Esophagus squamous epithelium (tissue), 5 donors: ENCODE measurements around the gene TMTC2. TPM values are rescaled to one million over a fixed set of nuclear protein-coding genes. Genes with fewer than 3 reads are reported as not detected.

Source experiments
- DNase-seq: peaks from one replicate; lab custom pipeline; 2025; lab: John Stamatoyannopoulos, UW
- H3K27ac ChIP-seq, 4 donors: fragments of 200-600 bp; sonication (generic); one replicate each; pipeline ENCODE4 v1.5.1; 2016 to 2019; ENCODE audit warnings: mild to moderate bottlenecking in 1 of 4
- H3K27me3 ChIP-seq, 4 donors: fragments of 200-600 bp; sonication (generic); 1 replicate in 3 of 4; 2 replicates in 1 of 4; pipeline versions ENCODE4 v1.5.1 to v1.6.0; 2017 to 2021; ENCODE audit warnings: antibody characterized with exemption in 1 of 4
- H3K36me3 ChIP-seq, 3 donors: fragments of 200-600 bp; sonication (generic); one replicate each; pipeline ENCODE4 v1.5.1; 2016 to 2019
- H3K4me1 ChIP-seq, 3 donors: fragments of 200-600 bp; sonication (generic); one replicate each; pipeline ENCODE4 v1.5.1; 2017 to 2019
- H3K4me3 ChIP-seq, 4 donors: fragments of 200-600 bp; sonication (generic); 1 replicate in 3 of 4; 2 replicates in 1 of 4; pipeline ENCODE4 v1.5.1; 2016 to 2019; ENCODE audit warnings: mild to moderate bottlenecking in 2 of 4, moderate library complexity in 1 of 4
- H3K9me3 ChIP-seq, 3 donors: fragments of 200-600 bp; sonication (generic); one replicate each; pipeline ENCODE4 v1.5.1; 2016 to 2019
- POLR2A ChIP-seq, 4 donors: fragments of 450-650 bp; IDR thresholded peaks; one replicate each; pipeline ENCODE4 v1.6.1; 2017; ENCODE audit warnings: antibody characterized with exemption in 4 of 4, mild to moderate bottlenecking in 4 of 4, moderate library complexity in 3 of 4
- WGBS, 2 donors: methylation state at CpG; one replicate each; pipeline ENCODE4 v1.1.5; 2018; 5-methylcytosine and 5-hydroxymethylcytosine counted together
- intact Hi-C: fragments of 100-400 bp; cut with DNase I; formaldehyde crosslinking; loops from one replicate; pipeline ENCODE4 v1.15.0; 2022
- total RNA-seq, 4 donors: library from RNA; depleted of rRNA; stranded (reverse); fragments of >200 nt; gene quantifications; one replicate each; pipeline ENCODE4 v1.1.0, GENCODE V29; 2016
- TF ChIP-seq, protein P1 (sequence below), 6 experiments: fragments of 450-650 bp in 4 of 6; fragments of 200-600 bp in 2 of 6; sonication (generic) in 2 of 6; IDR thresholded peaks; one replicate each; pipeline ENCODE4 v1.5.1; 2016 to 2019; ENCODE audit warnings: antibody characterized with exemption in 6 of 6, mild to moderate bottlenecking in 4 of 6, moderate library complexity in 4 of 6
- donor health status: DM: yes; HTN: yes; CAD: no.

TMTC2 gene
- 10 to 100 TPM; 18.3 to 27.0 (median 21.8) TPM for total RNA-seq

DNA sequence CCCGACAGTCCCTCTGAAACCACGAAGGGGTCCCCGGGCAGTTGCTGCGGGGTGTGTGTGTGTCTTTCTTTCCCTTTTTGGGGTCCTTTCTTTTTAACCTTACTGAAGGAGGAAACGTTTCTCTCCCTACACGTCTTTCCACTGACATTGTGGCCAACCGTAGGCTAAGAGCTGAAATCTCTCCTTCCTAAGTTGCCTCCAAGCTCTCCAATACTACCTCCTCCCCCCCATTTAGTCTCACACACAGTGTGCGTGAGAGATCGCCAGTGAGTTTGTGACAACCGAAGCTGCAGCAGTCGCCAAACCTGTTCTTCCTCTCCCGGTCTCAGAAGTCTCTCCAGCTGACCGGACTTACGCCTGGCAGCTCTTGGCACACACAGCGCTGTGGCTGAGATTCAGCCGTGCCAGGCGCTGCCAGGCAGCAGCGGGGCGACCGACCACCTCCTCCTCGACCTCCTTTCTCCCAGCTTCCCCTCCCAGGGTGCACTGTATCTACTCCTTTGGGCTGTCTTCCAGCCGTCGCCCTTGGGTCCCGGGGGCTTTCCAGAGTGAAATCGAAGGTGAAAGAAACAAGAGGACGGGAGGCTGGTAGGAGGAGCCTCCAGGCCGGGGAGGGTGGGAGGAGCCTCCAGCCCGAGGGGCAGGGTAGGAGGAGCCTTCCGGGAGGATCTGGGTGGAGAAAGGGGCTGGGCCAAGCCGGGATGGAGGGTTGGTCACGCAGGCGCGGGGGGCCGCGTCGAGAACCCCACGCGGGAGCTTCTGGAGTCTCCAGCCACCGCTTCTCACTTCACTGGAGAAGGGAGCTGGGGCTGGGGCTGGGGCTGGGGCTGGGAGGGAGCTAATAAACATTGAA lies at the start of gene TMTC2:
TMTC2 (plus strand) TSS at position 739 of the 853 bp plus-strand sequence.
- TF ChIP-seq POLR2A (IDR thresholded peaks at IDR 0.05) = peak in 2 of 4 donors; percentile 47 to 79
- TF ChIP-seq, protein P1, sequence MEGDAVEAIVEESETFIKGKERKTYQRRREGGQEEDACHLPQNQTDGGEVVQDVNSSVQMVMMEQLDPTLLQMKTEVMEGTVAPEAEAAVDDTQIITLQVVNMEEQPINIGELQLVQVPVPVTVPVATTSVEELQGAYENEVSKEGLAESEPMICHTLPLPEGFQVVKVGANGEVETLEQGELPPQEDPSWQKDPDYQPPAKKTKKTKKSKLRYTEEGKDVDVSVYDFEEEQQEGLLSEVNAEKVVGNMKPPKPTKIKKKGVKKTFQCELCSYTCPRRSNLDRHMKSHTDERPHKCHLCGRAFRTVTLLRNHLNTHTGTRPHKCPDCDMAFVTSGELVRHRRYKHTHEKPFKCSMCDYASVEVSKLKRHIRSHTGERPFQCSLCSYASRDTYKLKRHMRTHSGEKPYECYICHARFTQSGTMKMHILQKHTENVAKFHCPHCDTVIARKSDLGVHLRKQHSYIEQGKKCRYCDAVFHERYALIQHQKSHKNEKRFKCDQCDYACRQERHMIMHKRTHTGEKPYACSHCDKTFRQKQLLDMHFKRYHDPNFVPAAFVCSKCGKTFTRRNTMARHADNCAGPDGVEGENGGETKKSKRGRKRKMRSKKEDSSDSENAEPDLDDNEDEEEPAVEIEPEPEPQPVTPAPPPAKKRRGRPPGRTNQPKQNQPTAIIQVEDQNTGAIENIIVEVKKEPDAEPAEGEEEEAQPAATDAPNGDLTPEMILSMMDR (IDR thresholded peaks at IDR 0.05) = no peak
- intact Hi-C loops = loop anchor here (5.0 kb wide), 1 partner anchor 1816 kb away; no protein-coding TSS in a partner anchor
- Histone ChIP-seq H3K4me3 (peak within 1 kb of the TSS; percentile 77 to 92 (median 84)), H3K27ac (peak within 1 kb of the TSS; percentile 94 to 97 (median 96)), H3K4me1 (peaks cover 0 to 51% (median 9%) of the 10 kb centered on the region in 3 donors), H3K9me3 (no peaks in the 10 kb centered on the region), H3K27me3 (no peaks in the 10 kb centered on the region), H3K36me3 (no peaks in the 10 kb centered on the region)
- peak; percentile 44 for DNase-seq
- WGBS, 2 donors = 0% methylated on average over 17 to 29 of the region's 39 CpGs

DNA sequence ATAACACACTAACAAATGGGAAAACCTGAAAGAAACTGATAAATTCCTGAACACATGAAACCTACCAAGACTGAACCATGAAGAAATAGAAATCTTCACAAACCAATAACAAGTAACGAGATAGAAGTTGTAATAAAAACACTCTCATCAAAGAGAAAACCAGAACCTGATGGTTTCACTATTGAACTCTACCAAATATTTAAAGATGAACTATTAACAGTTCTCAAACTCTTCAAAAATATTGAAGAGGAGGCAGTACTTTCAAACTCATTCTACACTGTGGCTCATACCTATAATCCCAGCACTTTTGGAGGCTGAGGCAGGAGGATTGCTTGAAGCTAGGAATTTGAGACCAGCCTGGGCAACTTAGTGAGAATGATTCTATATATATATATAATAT lies 48.4 kb upstream of the TMTC2 start:
- 74 to 92% methylated on average over 1 of the region's 1 CpG for WGBS, 2 donors
- intact Hi-C loops = no loop called here
- H3K27ac ChIP-seq = no peak overlapping the region
- peaks cover 0 to 4% (median 0%) of the 10 kb centered on the region in 3 donors for H3K9me3 ChIP-seq
- no peaks in the 10 kb centered on the region for H3K27me3 ChIP-seq
- TF ChIP-seq POLR2A (IDR thresholded peaks at IDR 0.05) = no peak
- TF ChIP-seq, protein P1 (IDR thresholded peaks at IDR 0.05) = no peak
- no peak for DNase-seq
- H3K4me3 ChIP-seq = no peak overlapping the region
- peaks cover 0 to 3% (median 0%) of the 10 kb centered on the region in 3 donors for H3K4me1 ChIP-seq
- no peaks in the 10 kb centered on the region for H3K36me3 ChIP-seq

DNA sequence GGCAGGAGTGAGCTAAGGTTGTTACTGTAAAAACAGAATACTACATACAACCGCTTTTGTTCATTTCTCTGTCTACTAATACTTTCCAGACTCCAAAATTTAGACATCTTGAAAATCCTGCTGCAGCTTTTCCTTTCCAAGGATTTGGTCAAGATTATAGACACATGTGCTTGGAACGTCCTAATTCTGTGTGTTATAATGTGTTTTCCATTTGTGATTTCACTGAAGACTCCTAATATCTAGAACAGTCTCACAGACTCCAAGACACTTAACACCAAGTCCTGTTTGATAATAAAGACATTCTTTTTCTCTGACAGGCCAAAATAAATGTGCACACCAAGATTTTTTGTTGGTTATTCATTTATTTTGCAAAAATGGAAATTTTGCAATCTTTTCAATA lies 41.8 kb upstream of the TMTC2 start:
- DNase-seq = no peak
- Histone ChIP-seq H3K9me3 (no peaks in the 10 kb centered on the region), H3K4me3 (no peak overlapping the region), H3K4me1 (peaks cover 0 to 28% (median 0%) of the 10 kb centered on the region in 3 donors), H3K36me3 (no peaks in the 10 kb centered on the region), H3K27ac (peak overlapping the region in 1 of 4 donors; percentile 61), H3K27me3 (no peaks in the 10 kb centered on the region)
- intact Hi-C loops = no loop called here
- WGBS, 2 donors = 58 to 73% methylated on average over 2 of the region's 2 CpGs
- TF ChIP-seq, protein P1 (IDR thresholded peaks at IDR 0.05) = no peak
- TF ChIP-seq POLR2A (IDR thresholded peaks at IDR 0.05) = no peak

DNA sequence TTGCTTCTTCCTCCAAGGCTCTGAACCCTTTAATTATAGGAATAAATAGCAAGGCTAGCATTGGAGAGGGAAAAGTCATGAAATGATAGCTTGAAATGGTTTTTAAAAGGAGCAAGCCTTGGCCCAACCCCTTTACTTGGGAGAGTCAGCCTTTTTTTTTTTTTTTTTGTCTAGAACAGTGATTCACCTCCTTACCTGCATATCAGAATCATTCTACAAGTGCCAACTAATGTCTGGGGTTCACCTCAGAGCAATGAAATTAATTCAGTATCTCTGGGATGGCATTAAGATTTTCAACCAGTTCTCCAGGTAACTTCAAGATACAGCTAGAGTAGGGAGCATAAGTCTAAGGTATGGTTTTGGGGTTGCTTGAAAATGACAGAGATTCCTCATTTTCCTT lies 41.3 kb upstream of the TMTC2 start:
- Histone ChIP-seq H3K27ac (peak overlapping the region in 3 of 4 donors; percentile 52 to 61 (median 59)), H3K4me1 (peaks cover 0 to 33% (median 3%) of the 10 kb centered on the region in 3 donors), H3K4me3 (no peak overlapping the region), H3K27me3 (no peaks in the 10 kb centered on the region), H3K9me3 (no peaks in the 10 kb centered on the region), H3K36me3 (no peaks in the 10 kb centered on the region)
- DNase-seq = no peak
- intact Hi-C loops = no loop called here
- TF ChIP-seq, protein P1 (IDR thresholded peaks at IDR 0.05) = no peak
- TF ChIP-seq POLR2A (IDR thresholded peaks at IDR 0.05) = no peak

DNA sequence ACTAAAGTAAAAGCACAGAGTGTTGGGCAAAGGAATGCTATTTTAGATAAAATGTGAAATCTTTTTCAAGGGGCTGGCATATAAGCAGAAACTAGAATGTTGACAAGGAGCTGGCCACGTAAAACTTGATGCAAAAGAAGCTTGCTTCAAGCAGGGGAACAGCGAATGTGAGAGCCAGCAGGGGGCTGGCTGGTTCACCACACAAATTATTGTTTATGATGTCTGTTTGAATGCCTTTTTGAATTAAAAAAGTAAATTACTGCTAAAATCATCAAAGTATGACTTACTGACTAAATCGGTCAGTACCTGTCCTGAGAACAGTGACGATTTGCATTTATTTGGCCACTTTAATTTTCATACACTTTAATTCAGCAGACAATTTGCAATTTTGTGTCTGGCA lies 38.9 kb upstream of the TMTC2 start:
- WGBS, 2 donors = 86 to 89% methylated on average over 4 of the region's 4 CpGs
- Histone ChIP-seq H3K36me3 (no peaks in the 10 kb centered on the region), H3K4me3 (no peak overlapping the region), H3K4me1 (peaks cover 10 to 50% (median 13%) of the 10 kb centered on the region in 3 donors), H3K27me3 (no peaks in the 10 kb centered on the region), H3K9me3 (no peaks in the 10 kb centered on the region), H3K27ac (no peak overlapping the region)
- intact Hi-C loops = no loop called here
- DNase-seq = no peak
- no peak for TF ChIP-seq POLR2A (IDR thresholded peaks at IDR 0.05)
- TF ChIP-seq, protein P1 (IDR thresholded peaks at IDR 0.05) = no peak
